ENCODE results near the gene ATG5.

The ATG5 gene

DNA sequence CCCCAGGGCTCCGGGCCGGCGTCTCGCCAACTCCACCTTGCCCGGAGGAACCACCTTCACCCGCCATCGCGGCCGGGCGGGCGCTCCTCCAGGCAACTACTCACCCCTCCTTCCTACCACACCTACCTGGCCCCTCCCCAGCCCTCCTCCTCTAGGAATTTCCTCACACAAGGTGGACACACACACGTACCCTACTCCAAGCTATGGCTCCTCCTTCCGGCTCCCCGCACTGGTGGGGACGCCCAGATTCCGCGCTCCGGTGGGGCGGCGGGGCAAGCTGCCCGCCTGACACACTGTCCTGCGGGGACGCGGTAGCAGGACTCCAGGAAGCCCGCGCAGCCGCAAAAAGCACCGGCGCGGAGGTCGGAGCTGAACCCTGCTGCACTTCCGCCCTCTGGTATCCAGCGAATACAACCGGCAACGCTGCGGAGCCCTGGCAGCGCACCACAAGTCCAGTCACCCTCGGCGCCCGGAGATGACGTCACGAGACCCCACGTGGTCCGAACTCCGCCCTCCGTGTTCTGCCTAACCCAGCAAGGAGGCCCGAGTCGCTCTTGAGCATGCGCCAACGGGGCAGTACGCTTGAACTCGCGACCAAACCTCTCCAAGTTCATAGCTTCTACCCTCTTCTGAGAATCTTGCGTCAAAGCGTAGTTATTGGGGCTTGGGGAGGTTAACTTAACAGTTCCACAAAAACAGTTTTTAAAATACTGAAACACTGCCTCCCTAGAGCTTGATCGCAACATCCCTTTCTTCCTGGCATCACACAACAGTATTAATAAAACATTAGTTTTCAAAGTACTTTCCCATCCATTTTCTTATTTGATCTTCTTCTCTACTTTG lies at the start of gene ATG5 (continued):
- TF ChIP-seq, protein P1, sequence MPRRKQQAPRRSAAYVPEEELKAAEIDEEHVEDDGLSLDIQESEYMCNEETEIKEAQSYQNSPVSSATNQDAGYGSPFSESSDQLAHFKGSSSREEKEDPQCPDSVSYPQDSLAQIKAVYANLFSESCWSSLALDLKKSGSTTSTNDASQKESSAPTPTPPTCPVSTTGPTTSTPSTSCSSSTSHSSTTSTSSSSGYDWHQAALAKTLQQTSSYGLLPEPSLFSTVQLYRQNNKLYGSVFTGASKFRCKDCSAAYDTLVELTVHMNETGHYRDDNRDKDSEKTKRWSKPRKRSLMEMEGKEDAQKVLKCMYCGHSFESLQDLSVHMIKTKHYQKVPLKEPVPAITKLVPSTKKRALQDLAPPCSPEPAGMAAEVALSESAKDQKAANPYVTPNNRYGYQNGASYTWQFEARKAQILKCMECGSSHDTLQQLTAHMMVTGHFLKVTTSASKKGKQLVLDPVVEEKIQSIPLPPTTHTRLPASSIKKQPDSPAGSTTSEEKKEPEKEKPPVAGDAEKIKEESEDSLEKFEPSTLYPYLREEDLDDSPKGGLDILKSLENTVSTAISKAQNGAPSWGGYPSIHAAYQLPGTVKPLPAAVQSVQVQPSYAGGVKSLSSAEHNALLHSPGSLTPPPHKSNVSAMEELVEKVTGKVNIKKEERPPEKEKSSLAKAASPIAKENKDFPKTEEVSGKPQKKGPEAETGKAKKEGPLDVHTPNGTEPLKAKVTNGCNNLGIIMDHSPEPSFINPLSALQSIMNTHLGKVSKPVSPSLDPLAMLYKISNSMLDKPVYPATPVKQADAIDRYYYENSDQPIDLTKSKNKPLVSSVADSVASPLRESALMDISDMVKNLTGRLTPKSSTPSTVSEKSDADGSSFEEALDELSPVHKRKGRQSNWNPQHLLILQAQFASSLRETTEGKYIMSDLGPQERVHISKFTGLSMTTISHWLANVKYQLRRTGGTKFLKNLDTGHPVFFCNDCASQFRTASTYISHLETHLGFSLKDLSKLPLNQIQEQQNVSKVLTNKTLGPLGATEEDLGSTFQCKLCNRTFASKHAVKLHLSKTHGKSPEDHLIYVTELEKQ (tag by site-specific recombination; IDR thresholded peaks at IDR 0.05; ENCODE audit: borderline replicate concordance) = peak; percentile 1; the same call in 1 of the 2 replicates
- TF ChIP-seq ZNF114 (tag by site-specific recombination; IDR thresholded peaks at IDR 0.05) = no peak
- TF ChIP-seq ZNF549 (tag by site-specific recombination; IDR thresholded peaks at IDR 0.05) = no peak
- TF ChIP-seq ZNF837 (tag by site-specific recombination; IDR thresholded peaks at IDR 0.05) = no peak
- no peak for TF ChIP-seq ZNF37A (tag by site-specific recombination; IDR thresholded peaks at IDR 0.05)
- TF ChIP-seq WT1 (tag by site-specific recombination; IDR thresholded peaks at IDR 0.05) = no peak; the same call in none of the 2 replicates
- TF ChIP-seq, protein P2, sequence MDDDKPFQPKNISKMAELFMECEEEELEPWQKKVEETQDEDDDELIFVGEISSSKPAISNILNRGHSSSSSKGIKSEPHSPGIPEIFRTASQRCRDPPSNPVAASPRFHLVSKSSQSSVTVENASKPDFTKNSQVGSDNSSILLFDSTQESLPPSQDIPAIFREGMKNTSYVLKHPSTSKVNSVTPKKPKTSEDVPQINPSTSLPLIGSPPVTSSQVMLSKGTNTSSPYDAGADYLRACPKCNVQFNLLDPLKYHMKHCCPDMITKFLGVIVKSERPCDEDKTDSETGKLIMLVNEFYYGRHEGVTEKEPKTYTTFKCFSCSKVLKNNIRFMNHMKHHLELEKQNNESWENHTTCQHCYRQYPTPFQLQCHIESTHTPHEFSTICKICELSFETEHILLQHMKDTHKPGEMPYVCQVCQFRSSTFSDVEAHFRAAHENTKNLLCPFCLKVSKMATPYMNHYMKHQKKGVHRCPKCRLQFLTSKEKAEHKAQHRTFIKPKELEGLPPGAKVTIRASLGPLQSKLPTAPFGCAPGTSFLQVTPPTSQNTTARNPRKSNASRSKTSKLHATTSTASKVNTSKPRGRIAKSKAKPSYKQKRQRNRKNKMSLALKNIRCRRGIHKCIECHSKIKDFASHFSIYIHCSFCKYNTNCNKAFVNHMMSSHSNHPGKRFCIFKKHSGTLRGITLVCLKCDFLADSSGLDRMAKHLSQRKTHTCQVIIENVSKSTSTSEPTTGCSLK (tag by site-specific recombination; IDR thresholded peaks at IDR 0.05) = no peak
- no peak for TF ChIP-seq ZNF133 (tag by site-specific recombination; IDR thresholded peaks at IDR 0.05)
- peak; percentile 83 for TF ChIP-seq OSR2 (tag by site-specific recombination; IDR thresholded peaks at IDR 0.05)
- peak; percentile 95 for TF ChIP-seq ZNF629 (tag by site-specific recombination; IDR thresholded peaks at IDR 0.05)
- TF ChIP-seq, protein P3, sequence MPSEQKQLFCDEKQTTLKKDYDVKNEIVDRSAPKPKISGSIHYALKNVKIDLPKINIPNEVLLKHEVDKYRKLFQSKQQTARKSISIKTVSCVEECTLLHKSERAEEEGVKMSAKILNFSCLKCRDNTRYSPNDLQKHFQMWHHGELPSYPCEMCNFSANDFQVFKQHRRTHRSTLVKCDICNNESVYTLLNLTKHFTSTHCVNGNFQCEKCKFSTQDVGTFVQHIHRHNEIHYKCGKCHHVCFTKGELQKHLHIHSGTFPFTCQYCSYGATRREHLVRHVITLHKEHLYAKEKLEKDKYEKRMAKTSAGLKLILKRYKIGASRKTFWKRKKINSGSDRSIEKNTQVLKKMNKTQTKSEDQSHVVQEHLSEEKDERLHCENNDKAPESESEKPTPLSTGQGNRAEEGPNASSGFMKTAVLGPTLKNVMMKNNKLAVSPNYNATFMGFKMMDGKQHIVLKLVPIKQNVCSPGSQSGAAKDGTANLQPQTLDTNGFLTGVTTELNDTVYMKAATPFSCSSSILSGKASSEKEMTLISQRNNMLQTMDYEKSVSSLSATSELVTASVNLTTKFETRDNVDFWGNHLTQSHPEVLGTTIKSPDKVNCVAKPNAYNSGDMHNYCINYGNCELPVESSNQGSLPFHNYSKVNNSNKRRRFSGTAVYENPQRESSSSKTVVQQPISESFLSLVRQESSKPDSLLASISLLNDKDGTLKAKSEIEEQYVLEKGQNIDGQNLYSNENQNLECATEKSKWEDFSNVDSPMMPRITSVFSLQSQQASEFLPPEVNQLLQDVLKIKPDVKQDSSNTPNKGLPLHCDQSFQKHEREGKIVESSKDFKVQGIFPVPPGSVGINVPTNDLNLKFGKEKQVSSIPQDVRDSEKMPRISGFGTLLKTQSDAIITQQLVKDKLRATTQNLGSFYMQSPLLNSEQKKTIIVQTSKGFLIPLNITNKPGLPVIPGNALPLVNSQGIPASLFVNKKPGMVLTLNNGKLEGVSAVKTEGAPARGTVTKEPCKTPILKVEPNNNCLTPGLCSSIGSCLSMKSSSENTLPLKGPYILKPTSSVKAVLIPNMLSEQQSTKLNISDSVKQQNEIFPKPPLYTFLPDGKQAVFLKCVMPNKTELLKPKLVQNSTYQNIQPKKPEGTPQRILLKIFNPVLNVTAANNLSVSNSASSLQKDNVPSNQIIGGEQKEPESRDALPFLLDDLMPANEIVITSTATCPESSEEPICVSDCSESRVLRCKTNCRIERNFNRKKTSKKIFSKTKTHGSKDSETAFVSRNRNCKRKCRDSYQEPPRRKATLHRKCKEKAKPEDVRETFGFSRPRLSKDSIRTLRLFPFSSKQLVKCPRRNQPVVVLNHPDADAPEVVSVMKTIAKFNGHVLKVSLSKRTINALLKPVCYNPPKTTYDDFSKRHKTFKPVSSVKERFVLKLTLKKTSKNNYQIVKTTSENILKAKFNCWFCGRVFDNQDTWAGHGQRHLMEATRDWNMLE (tag by site-specific recombination; conservative IDR thresholded peaks at IDR 0.05; ENCODE audit: low read depth) = peak; percentile 64
- peak; percentile 72 for TF ChIP-seq ZFP69B (tag by site-specific recombination; IDR thresholded peaks at IDR 0.05)
- TF ChIP-seq ZNF324 (tag by site-specific recombination; IDR thresholded peaks at IDR 0.05) = peak; percentile 79
- no peak for TF ChIP-seq ZNF621 (tag by site-specific recombination; IDR thresholded peaks at IDR 0.05)
- no peak for TF ChIP-seq ZNF248 (tag by site-specific recombination; IDR thresholded peaks at IDR 0.05)
- no peak for TF ChIP-seq ZNF473 (tag by site-specific recombination; IDR thresholded peaks at IDR 0.05)
- peak; percentile 93 for TF ChIP-seq KLF9 (tag by site-specific recombination; IDR thresholded peaks at IDR 0.05; ENCODE audit: low read depth)
- TF ChIP-seq, protein P4, sequence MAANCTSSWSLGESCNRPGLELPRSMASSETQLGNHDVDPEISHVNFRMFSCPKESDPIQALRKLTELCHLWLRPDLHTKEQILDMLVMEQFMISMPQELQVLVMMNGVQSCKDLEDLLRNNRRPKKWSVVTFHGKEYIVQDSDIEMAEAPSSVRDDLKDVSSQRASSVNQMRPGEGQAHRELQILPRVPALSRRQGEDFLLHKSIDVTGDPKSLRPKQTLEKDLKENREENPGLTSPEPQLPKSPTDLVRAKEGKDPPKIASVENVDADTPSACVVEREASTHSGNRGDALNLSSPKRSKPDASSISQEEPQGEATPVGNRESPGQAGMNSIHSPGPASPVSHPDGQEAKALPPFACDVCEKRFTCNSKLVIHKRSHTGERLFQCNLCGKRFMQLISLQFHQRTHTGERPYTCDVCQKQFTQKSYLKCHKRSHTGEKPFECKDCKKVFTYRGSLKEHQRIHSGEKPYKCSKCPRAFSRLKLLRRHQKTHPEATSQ (tag by site-specific recombination; IDR thresholded peaks at IDR 0.05) = peak; percentile 94
- TF ChIP-seq ZNF433 (tag by site-specific recombination; IDR thresholded peaks at IDR 0.05; ENCODE audit: low read depth) = no peak
- peak; percentile 93 for TF ChIP-seq KLF8 (tag by site-specific recombination; IDR thresholded peaks at IDR 0.05)
- TF ChIP-seq ZNF266 (tag by site-specific recombination; IDR thresholded peaks at IDR 0.05; ENCODE audit: low read depth) = no peak
- TF ChIP-seq, protein P5, sequence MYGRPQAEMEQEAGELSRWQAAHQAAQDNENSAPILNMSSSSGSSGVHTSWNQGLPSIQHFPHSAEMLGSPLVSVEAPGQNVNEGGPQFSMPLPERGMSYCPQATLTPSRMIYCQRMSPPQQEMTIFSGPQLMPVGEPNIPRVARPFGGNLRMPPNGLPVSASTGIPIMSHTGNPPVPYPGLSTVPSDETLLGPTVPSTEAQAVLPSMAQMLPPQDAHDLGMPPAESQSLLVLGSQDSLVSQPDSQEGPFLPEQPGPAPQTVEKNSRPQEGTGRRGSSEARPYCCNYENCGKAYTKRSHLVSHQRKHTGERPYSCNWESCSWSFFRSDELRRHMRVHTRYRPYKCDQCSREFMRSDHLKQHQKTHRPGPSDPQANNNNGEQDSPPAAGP (tag by site-specific recombination; IDR thresholded peaks at IDR 0.05) = peak; percentile 87
- TF ChIP-seq ZNF302 (tag by site-specific recombination; IDR thresholded peaks at IDR 0.05; ENCODE audit: low read depth) = 0 out of 2 replicates have a peak, but pooled peaks have one; percentile 5
- peak; percentile 70 for TF ChIP-seq ZNF366 (tag by site-specific recombination; conservative IDR thresholded peaks at IDR 0.05)
- TF ChIP-seq ZNF677 (tag by site-specific recombination; IDR thresholded peaks at IDR 0.05) = no peak
- TF ChIP-seq MYNN (tag by site-specific recombination; IDR thresholded peaks at IDR 0.05; ENCODE audit: borderline replicate concordance) = peak; percentile 31; the same call in 1 of the 2 replicates
- no peak for TF ChIP-seq ZNF223 (tag by site-specific recombination; IDR thresholded peaks at IDR 0.05)

Data from HEK293 (cell line).